Glomerular visceral epithelial cell (primary cell): ENCODE data around the gene CELF1.

ENCODE experiments used
- DNase-seq: peaks from one replicate; pipeline ENCODE4 v3.0.0-alpha.2; 2016; ENCODE audit errors: extremely low spot score

Gene CELF1

DNA sequence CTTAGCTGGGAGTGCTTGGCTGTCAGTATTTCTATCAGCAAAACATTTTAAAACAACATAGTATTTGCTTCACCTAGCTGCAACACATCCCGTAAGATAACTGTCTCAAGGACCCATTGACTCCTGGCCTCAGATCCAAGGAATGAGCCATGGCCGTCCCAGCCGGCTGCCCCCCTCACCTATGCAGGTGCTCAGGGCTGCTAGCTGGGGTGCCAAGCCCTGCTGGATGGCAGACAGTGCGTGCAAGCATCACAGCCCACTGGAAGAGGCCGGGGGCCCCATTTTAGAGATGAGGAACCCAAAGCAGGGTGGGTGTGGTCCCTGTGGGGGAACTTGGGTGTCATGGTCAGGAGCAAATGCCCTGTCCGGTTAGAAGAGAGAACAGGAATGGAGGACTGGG is 135.2 kb downstream of the CELF1 start:
- DNase-seq: no peak

DNA sequence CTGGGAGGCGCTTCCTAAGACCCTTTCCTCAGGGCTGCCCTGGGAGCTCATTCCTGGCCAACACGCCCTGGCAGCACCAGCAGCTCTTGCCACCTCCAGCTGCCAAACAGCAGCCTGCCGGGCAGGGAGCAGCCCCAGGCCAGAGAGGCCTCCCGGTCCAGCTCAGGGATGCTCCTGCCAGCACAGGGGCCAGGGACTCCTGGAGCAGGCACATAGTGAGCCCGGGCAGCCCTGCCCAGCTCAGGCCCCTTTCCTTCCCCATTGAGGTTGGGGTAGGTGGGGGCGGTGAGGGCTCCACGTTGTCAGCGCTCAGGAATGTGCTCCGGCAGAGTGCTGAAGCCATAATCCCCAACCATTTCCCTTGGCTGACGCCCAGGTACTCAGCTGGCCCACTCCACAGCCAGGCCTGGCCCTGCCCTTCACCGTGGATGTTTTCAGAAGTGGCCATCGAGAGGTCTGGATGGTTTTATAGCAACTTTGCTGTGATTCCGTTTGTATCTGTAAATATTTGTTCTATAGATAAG is 136.9 kb downstream of the CELF1 start:
- DNase-seq: peak; percentile 95
